Activated B cell treated with CpG ODN at 0.5 μM for 24 hours (primary cell): ENCODE measurements around the gene TMEM185B. TPM values are rescaled to one million over a fixed set of nuclear protein-coding genes. Genes with fewer than 3 reads are reported as not detected.

Source experiments
- ATAC-seq: fragments of 200-7000 bp; cut with Tn5 transposase; one replicate; pipeline ENCODE4 v1.10.0; 2021; ENCODE audit warnings: low read depth, mild to moderate bottlenecking, moderate library complexity
- CTCF ChIA-PET: fragments of 350-600 bp; sonication (Branson Sonifier 250); formaldehyde crosslinking; loops from one replicate; lab custom pipeline; 2021; ENCODE audit warnings: antibody characterized with exemption; lab: Charles Lee
- POLR2A ChIA-PET: fragments of 350-600 bp; sonication (Branson Sonifier 250); formaldehyde crosslinking; loops from one replicate; lab custom pipeline; 2021; ENCODE audit warnings: antibody characterized with exemption; lab: Charles Lee
- DNase-seq: peaks from one replicate; pipeline ENCODE4 v3.0.0; 2022
- H3K27ac Mint-ChIP-seq: one replicate; pipeline ENCODE4 v1.8.0; 2020; ENCODE audit warnings: mixed read lengths
- H3K27me3 Mint-ChIP-seq: one replicate; pipeline ENCODE4 v1.8.0; 2021; ENCODE audit warnings: mixed read lengths
- H3K36me3 Mint-ChIP-seq: one replicate; pipeline ENCODE4 v1.8.0; 2021; ENCODE audit warnings: low read depth, mixed read lengths
- H3K4me1 Mint-ChIP-seq: one replicate; pipeline ENCODE4 v1.8.0; 2021; ENCODE audit warnings: mixed read lengths
- H3K4me3 Mint-ChIP-seq: one replicate; pipeline ENCODE4 v1.8.0; 2020; ENCODE audit warnings: mild to moderate bottlenecking, mixed read lengths
- H3K9me3 Mint-ChIP-seq: one replicate; pipeline ENCODE4 v1.8.0; 2020; ENCODE audit warnings: mixed read lengths
- intact Hi-C: fragments of 100-400 bp; cut with micrococcal nuclease; formaldehyde crosslinking; loops from one replicate; pipeline ENCODE4 v1.15.1; 2024
- total RNA-seq: library from RNA; stranded (reverse); gene quantifications from 2 replicates; pipeline ENCODE4 v1.2.3, GENCODE V29; 2022
- TF ChIP-seq, protein P1 (sequence below): fragments of 200-600 bp; IDR thresholded peaks from one replicate; pipeline ENCODE4 v1.8.0; 2022; ENCODE audit warnings: antibody characterized with exemption, mild to moderate bottlenecking

Gene TMEM185B
- total RNA-seq, 1 donor from 2014 or later = 26.8 TPM

- Mint-ChIP-seq H3K27me3 (no peaks in the 10 kb centered on the region), H3K4me1 (peaks cover 36% of the 10 kb centered on the region), H3K27ac (peak overlapping the region; percentile 90), H3K9me3 (no peaks in the 10 kb centered on the region), H3K4me3 (no peak overlapping the region), H3K36me3 (no peaks in the 10 kb centered on the region)
- CTCF ChIA-PET = no interaction called here
- DNase-seq = no peak
- TF ChIP-seq, protein P1, sequence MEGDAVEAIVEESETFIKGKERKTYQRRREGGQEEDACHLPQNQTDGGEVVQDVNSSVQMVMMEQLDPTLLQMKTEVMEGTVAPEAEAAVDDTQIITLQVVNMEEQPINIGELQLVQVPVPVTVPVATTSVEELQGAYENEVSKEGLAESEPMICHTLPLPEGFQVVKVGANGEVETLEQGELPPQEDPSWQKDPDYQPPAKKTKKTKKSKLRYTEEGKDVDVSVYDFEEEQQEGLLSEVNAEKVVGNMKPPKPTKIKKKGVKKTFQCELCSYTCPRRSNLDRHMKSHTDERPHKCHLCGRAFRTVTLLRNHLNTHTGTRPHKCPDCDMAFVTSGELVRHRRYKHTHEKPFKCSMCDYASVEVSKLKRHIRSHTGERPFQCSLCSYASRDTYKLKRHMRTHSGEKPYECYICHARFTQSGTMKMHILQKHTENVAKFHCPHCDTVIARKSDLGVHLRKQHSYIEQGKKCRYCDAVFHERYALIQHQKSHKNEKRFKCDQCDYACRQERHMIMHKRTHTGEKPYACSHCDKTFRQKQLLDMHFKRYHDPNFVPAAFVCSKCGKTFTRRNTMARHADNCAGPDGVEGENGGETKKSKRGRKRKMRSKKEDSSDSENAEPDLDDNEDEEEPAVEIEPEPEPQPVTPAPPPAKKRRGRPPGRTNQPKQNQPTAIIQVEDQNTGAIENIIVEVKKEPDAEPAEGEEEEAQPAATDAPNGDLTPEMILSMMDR = no peak
- POLR2A ChIA-PET = interaction anchor here (0.7 to 3.6 kb wide), 3 partner anchors 10 to 58 kb away, joined by 3 to 36 read pairs (median 33); partner anchors contain the start of genes RALB and TMEM185B
- intact Hi-C loops = loop anchor here (2.0 kb wide), 1 partner anchor 56 kb away; no protein-coding TSS in a partner anchor
- no peak for ATAC-seq
Observed at GRCh38 chr2:120233292-120233691, 10.1 kb upstream of the TMEM185B start.

- Mint-ChIP-seq H3K9me3 (no peaks in the 10 kb centered on the region), H3K36me3 (no peaks in the 10 kb centered on the region), H3K27ac (peak overlapping the region; percentile 90), H3K4me1 (peaks cover 43% of the 10 kb centered on the region), H3K27me3 (no peaks in the 10 kb centered on the region), H3K4me3 (peak overlapping the region; percentile 89)
- intact Hi-C loops = loop anchor here (1.0 to 2.0 kb wide), 4 partner anchors 9 to 55 kb away; partner anchors contain the start of genes RALB and TMEM185B
- TF ChIP-seq, protein P1 = no peak
- peak; percentile 90 for ATAC-seq
- ChIA-PET POLR2A (interaction anchor here (0.6 to 3.6 kb wide), 8 partner anchors 9 to 518 kb away, joined by 3 to 36 read pairs (median 8); partner anchors contain the start of genes PTPN4, RALB and TMEM185B), CTCF (interaction anchor here (0.8 to 2.1 kb wide), 6 partner anchors 8 to 112 kb away, joined by 3 to 12 read pairs (median 3); partner anchors contain the start of gene TMEM185B)
- peak; percentile 31 for DNase-seq
Observed at GRCh38 chr2:120231974-120232635, 8.9 kb upstream of the TMEM185B start.

DNA sequence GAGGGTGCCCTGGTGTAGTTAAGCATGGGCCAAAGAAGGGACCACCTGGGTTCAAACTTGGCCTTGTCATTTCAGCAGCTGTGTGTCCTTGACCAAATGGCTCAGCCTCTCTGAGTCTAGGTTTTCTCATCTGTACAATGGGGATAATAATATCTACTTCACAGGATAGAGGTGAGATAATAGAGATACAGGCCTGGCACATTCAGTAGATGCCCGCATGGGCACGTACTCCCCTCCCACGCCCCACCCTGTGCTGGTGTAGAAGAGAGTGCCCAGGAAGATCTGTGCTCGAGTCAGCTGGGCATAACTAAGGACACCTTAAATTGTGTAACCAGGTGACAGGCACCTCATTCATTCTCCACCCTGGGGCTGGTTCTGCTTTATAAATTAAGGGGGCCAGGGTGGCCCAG lies 8.4 kb upstream of the TMEM185B start:
- TF ChIP-seq, protein P1 = no peak
- Mint-ChIP-seq H3K9me3 (no peaks in the 10 kb centered on the region), H3K4me1 (peaks cover 43% of the 10 kb centered on the region), H3K36me3 (no peaks in the 10 kb centered on the region), H3K27ac (peak overlapping the region; percentile 90), H3K27me3 (no peaks in the 10 kb centered on the region), H3K4me3 (peak overlapping the region; percentile 89)
- intact Hi-C loops = no loop called here
- peak; percentile 20 for ATAC-seq
- CTCF ChIA-PET = interaction anchor here (1.0 to 2.1 kb wide), 4 partner anchors 55 to 113 kb away, joined by 3 to 12 read pairs (median 4); no protein-coding TSS in a partner anchor
- no peak for DNase-seq
- POLR2A ChIA-PET = interaction anchor here (0.6 to 3.6 kb wide), 7 partner anchors 8 to 517 kb away, joined by 3 to 36 read pairs (median 11); partner anchors contain the start of genes RALB and TMEM185B

- H3K4me1 Mint-ChIP-seq = peaks cover 43% of the 10 kb centered on the region
- POLR2A ChIA-PET = interaction anchor here (0.6 to 3.6 kb wide), 6 partner anchors 8 to 517 kb away, joined by 3 to 36 read pairs (median 13); partner anchors contain the start of genes RALB and TMEM185B
- TF ChIP-seq, protein P1 = no peak
Observed at GRCh38 chr2:120230515-120231471, 7.6 kb upstream of the TMEM185B start.

More at GRCh38 chr2:120230515-120231471, 7.6 kb upstream of the TMEM185B start:
- intact Hi-C loops = no loop called here
- H3K4me3 Mint-ChIP-seq = peak overlapping the region; percentile 89
- H3K9me3 Mint-ChIP-seq = no peaks in the 10 kb centered on the region
- ATAC-seq = no peak
- no peak for DNase-seq
- H3K27ac Mint-ChIP-seq = peak overlapping the region; percentile 90
- no peaks in the 10 kb centered on the region for H3K27me3 Mint-ChIP-seq
- H3K36me3 Mint-ChIP-seq = no peaks in the 10 kb centered on the region
- CTCF ChIA-PET = interaction anchor here (1.0 to 2.1 kb wide), 4 partner anchors 54 to 114 kb away, joined by 3 to 12 read pairs (median 4); no protein-coding TSS in a partner anchor
